Mononuclear cell (primary cell): ENCODE results near the gene LGALS1. TPM values are rescaled to one million over a fixed set of nuclear protein-coding genes. Genes with fewer than 3 reads are reported as not detected.
"Not testable (repeated sequence)": the region's sequence is repeated elsewhere in the genome, so short reads cannot be mapped to it uniquely, and the experiment has no call there.

Experiments used
- H3K27me3 ChIP-seq: 2 replicates; pipeline ENCODE4 v1.6.0; 2011; ENCODE audit warnings: low read length, control low read depth; ENCODE audit not compliant: insufficient read depth
- H3K4me1 ChIP-seq: 2 replicates; pipeline ENCODE4 v1.5.1; 2011; ENCODE audit warnings: mild to moderate bottlenecking, low read length, control low read depth; ENCODE audit not compliant: insufficient read depth
- H3K4me3 ChIP-seq: 2 replicates; pipeline ENCODE4 v1.5.1; 2011; ENCODE audit warnings: mild to moderate bottlenecking, low read length, moderate library complexity
- H3K9me3 ChIP-seq: 2 replicates; pipeline ENCODE4 v1.5.1; 2011; ENCODE audit warnings: low read depth, mild to moderate bottlenecking, control low read depth, low read length
- total RNA-seq: library from RNA; depleted of rRNA; stranded (reverse); fragments of >200 nt; gene quantifications from one replicate; pipeline ENCODE4 v1.2.3, GENCODE V29; 2012

Gene LGALS1
- total RNA-seq, 1 donor: 260 TPM

GRCh38 chr22:37684803-37685615 is 9.6 kb downstream of the LGALS1 start:
- no peak overlapping the region for H3K4me3 ChIP-seq
- no peaks in the 10 kb centered on the region for H3K9me3 ChIP-seq
- H3K4me1 ChIP-seq: peaks cover 30% of the 10 kb centered on the region
- H3K27me3 ChIP-seq: no peaks in the 10 kb centered on the region

GRCh38 chr22:37686002-37686982 is 10.9 kb downstream of the LGALS1 start, which contains the start of gene NOL12:
NOL12 (plus strand) TSS chr22:37686343; CDS start chr22:37686393, 50 bp downstream.
- Histone ChIP-seq H3K4me3 (peak within 1 kb of the TSS; percentile 92), H3K9me3 (no peaks in the 10 kb centered on the region), H3K27me3 (no peaks in the 10 kb centered on the region), H3K4me1 (peaks cover 26% of the 10 kb centered on the region)

- Histone ChIP-seq H3K9me3 (no peaks in the 10 kb centered on the region), H3K4me3 (no peak overlapping the region), H3K27me3 (no peaks in the 10 kb centered on the region), H3K4me1 (peaks cover 19% of the 10 kb centered on the region)
Observed at GRCh38 chr22:37690407-37690806, 15.0 kb downstream of the LGALS1 start.

GRCh38 chr22:37690901-37691504 is 15.6 kb downstream of the LGALS1 start:
- Histone ChIP-seq H3K27me3 (no peaks in the 10 kb centered on the region), H3K4me3 (no peak overlapping the region), H3K9me3 (no peaks in the 10 kb centered on the region), H3K4me1 (peaks cover 20% of the 10 kb centered on the region)

GRCh38 chr22:37692627-37693285 is 17.3 kb downstream of the LGALS1 start:
- H3K9me3 ChIP-seq: no peaks in the 10 kb centered on the region

GRCh38 chr22:37694131-37694530 is 18.7 kb downstream of the LGALS1 start:
- H3K9me3 ChIP-seq, H3K4me3 ChIP-seq, H3K27me3 ChIP-seq: not testable (repeated sequence)
- H3K4me1 ChIP-seq: peaks cover 20% of the 10 kb centered on the region

More at GRCh38 chr22:37692627-37693285, 17.3 kb downstream of the LGALS1 start:
- H3K4me1 ChIP-seq: peaks cover 21% of the 10 kb centered on the region
- H3K27me3 ChIP-seq: no peaks in the 10 kb centered on the region
- no peak overlapping the region for H3K4me3 ChIP-seq

- H3K27me3 ChIP-seq, H3K4me3 ChIP-seq, H3K9me3 ChIP-seq: not testable (repeated sequence)
- H3K4me1 ChIP-seq: peaks cover 27% of the 10 kb centered on the region
Observed at GRCh38 chr22:37696260-37696656, 20.8 kb downstream of the LGALS1 start.

- no peak within 1 kb of the TSS for H3K4me3 ChIP-seq
- peaks cover 33% of the 10 kb centered on the region for H3K4me1 ChIP-seq
Observed at GRCh38 chr22:37696657-37697537, 21.5 kb downstream of the LGALS1 start, which contains the start of gene TRIOBP. TRIOBP (plus strand) TSS chr22:37697048; CDS start chr22:37701366, 4,318 bp downstream.

GRCh38 chr22:37697538-37697835 is 22.1 kb downstream of the LGALS1 start:
- Histone ChIP-seq H3K9me3 (no peaks in the 10 kb centered on the region), H3K4me3 (no peak overlapping the region), H3K4me1 (peaks cover 39% of the 10 kb centered on the region), H3K27me3 (no peaks in the 10 kb centered on the region)

More at GRCh38 chr22:37696657-37697537, 21.5 kb downstream of the LGALS1 start, which contains the start of gene TRIOBP:
- Histone ChIP-seq H3K27me3 (no peaks in the 10 kb centered on the region), H3K9me3 (no peaks in the 10 kb centered on the region)

GRCh38 chr22:37701141-37701786 is 25.8 kb downstream of the LGALS1 start:
- H3K4me3 ChIP-seq: no peak overlapping the region
- no peaks in the 10 kb centered on the region for H3K9me3 ChIP-seq
- H3K4me1 ChIP-seq: peaks cover 30% of the 10 kb centered on the region
- H3K27me3 ChIP-seq: no peaks in the 10 kb centered on the region

- Histone ChIP-seq H3K4me1 (peaks cover 28% of the 10 kb centered on the region), H3K9me3 (no peaks in the 10 kb centered on the region), H3K27me3 (no peaks in the 10 kb centered on the region), H3K4me3 (no peak overlapping the region)
Observed at GRCh38 chr22:37703906-37704305, 28.5 kb downstream of the LGALS1 start.

- Histone ChIP-seq H3K4me1 (peaks cover 31% of the 10 kb centered on the region), H3K27me3 (no peaks in the 10 kb centered on the region), H3K4me3 (no peak overlapping the region), H3K9me3 (no peaks in the 10 kb centered on the region)
Observed at GRCh38 chr22:37704645-37705044, 29.2 kb downstream of the LGALS1 start.

GRCh38 chr22:37705205-37705604 is 29.8 kb downstream of the LGALS1 start:
- Histone ChIP-seq H3K9me3 (no peaks in the 10 kb centered on the region), H3K27me3 (no peaks in the 10 kb centered on the region), H3K4me3 (no peak overlapping the region), H3K4me1 (peaks cover 31% of the 10 kb centered on the region)
